GM12878 (cell line): ENCODE data around the gene CSF1. TPM values are rescaled to one million over a fixed set of nuclear protein-coding genes. Genes with fewer than 3 reads are reported as not detected.

Source experiments
- ATAC-seq: fragments of 200-7000 bp; cut with Tn5 transposase; 3 replicates; pipeline ENCODE4 v1.9.1; 2020; ENCODE audit warnings: mild to moderate bottlenecking, moderate library complexity
- BruUV-seq: library from RNA; stranded (reverse); fragments of 400-500 nt; replicated peaks from 2 replicates; lab custom pipeline; 2021; lab: Mats Ljungman, UMichigan
- CTCF ChIA-PET: fragments of 300-600 bp; sonication (Branson Sonifier 250); formaldehyde crosslinking; extraction: SDS; loops from one replicate; lab custom pipeline; 2021; ENCODE audit warnings: inconsistent platforms; lab: Yijun Ruan, JAX
- POLR2A ChIA-PET: fragments of 350-600 bp; formaldehyde crosslinking; extraction: SDS; loops from one replicate; lab custom pipeline; 2021; ENCODE audit warnings: inconsistent platforms; lab: Charles Lee
- RAD21 ChIA-PET: fragments of 300-600 bp; sonication (Branson Sonifier 250); formaldehyde crosslinking; loops from one replicate; lab custom pipeline; 2023; ENCODE audit warnings: antibody characterized with exemption; ENCODE audit not compliant: unreplicated experiment; lab: Charles Lee
- SMC1A ChIA-PET: fragments of 300-600 bp; sonication (Branson Sonifier 250); formaldehyde crosslinking; loops from one replicate; lab custom pipeline; 2023; ENCODE audit not compliant: unreplicated experiment, uncharacterized antibody; lab: Charles Lee
- DNase-seq: peaks from one replicate; pipeline ENCODE4 v3.0.0-alpha.2; 2011; ENCODE audit warnings: low read depth, low spot score
- FAIRE-seq: peaks from 3 replicates; lab custom pipeline; 2011; peaks lifted over from hg19 to GRCh38; lab: Jason Lieb, UNC
- H2AFZ ChIP-seq: 2 replicates; pipeline ENCODE4 v1.6.0; 2011; ENCODE audit warnings: low read depth, low read length, control low read depth; ENCODE audit not compliant: control insufficient read depth
- H3K27ac ChIP-seq: 2 replicates; pipeline ENCODE4 v1.5.1; 2011; ENCODE audit warnings: control low read depth; ENCODE audit not compliant: control insufficient read depth, insufficient read depth
- H3K27me3 ChIP-seq, 2 experiments: replicated peaks in 1 of 2; 2 replicates each; pipeline versions ENCODE4 v1.6.0 to v1.6.1; 2011; ENCODE audit warnings: low read length in 1 of 2; ENCODE audit not compliant: control insufficient read depth in 2 of 2, insufficient read depth in 2 of 2
- H3K36me3 ChIP-seq, 2 experiments: 2 replicates each; pipeline ENCODE4 v1.5.1; 2011; ENCODE audit warnings: low read length in 1 of 2; ENCODE audit not compliant: control insufficient read depth in 2 of 2, insufficient read depth in 2 of 2
- H3K4me1 ChIP-seq: 2 replicates; pipeline ENCODE4 v1.6.1; 2011; ENCODE audit warnings: mild to moderate bottlenecking, low read length, moderate library complexity, mixed read lengths; ENCODE audit not compliant: control insufficient read depth, insufficient read depth
- H3K4me2 ChIP-seq: 2 replicates; pipeline ENCODE4 v1.6.0; 2011; ENCODE audit warnings: control low read depth; ENCODE audit not compliant: control insufficient read depth, insufficient read depth
- H3K4me3 ChIP-seq: fragments of 200-600 bp; sonication (generic); 2 replicates; pipeline ENCODE4 v1.5.1; 2016
- H3K79me2 ChIP-seq: 2 replicates; pipeline ENCODE4 v1.6.0; 2011; ENCODE audit warnings: low read length; ENCODE audit not compliant: control insufficient read depth, insufficient read depth
- H3K9ac ChIP-seq: 2 replicates; pipeline ENCODE4 v1.8.0; 2011; ENCODE audit warnings: low read length, control low read depth, mixed read lengths; ENCODE audit not compliant: control insufficient read depth, insufficient read depth
- H3K9me3 ChIP-seq: replicated peaks from 3 replicates; pipeline ENCODE4 v1.5.1; 2011; ENCODE audit warnings: mild to moderate bottlenecking, low read length; ENCODE audit not compliant: control insufficient read depth, insufficient read depth
- H4K20me1 ChIP-seq: 2 replicates; pipeline ENCODE4 v1.6.0; 2011; ENCODE audit not compliant: control insufficient read depth, insufficient read depth
- CHD2 ChIP-seq: IDR thresholded peaks from 2 replicates; pipeline ENCODE4 v1.6.1; 2011; ENCODE audit warnings: low read depth, low read length, improper control_type of control experiment, borderline replicate concordance
- E2F8 ChIP-seq: fragments of 450-650 bp; IDR thresholded peaks from 2 replicates; pipeline ENCODE4 v1.6.1; 2018; ENCODE audit warnings: mild to moderate bottlenecking, low read depth, moderate library complexity; ENCODE audit not compliant: partially characterized antibody
- HCFC1 ChIP-seq: fragments of 150-350 bp; IDR thresholded peaks from 2 replicates; pipeline ENCODE4 v1.6.1; 2014; ENCODE audit warnings: low read length
- HDGF ChIP-seq: fragments of 450-650 bp; IDR thresholded peaks from 2 replicates; pipeline ENCODE4 v1.6.1; 2016; ENCODE audit warnings: antibody characterized with exemption
- JUNB ChIP-seq: IDR thresholded peaks from 2 replicates; pipeline ENCODE4 v1.6.1; 2016; ENCODE audit warnings: antibody characterized with exemption, mild to moderate bottlenecking
- MAX ChIP-seq: IDR thresholded peaks from 2 replicates; pipeline ENCODE4 v1.6.1; 2012; ENCODE audit warnings: low read depth, low read length, improper control_type of control experiment
- MEF2A ChIP-seq: IDR thresholded peaks from 2 replicates; pipeline ENCODE4 v1.6.1; 2011; ENCODE audit warnings: low read depth, mild to moderate bottlenecking, low read length, moderate library complexity; ENCODE audit not compliant: insufficient read depth
- MYC ChIP-seq: IDR thresholded peaks from 2 replicates; pipeline ENCODE4 v1.6.1; 2011; ENCODE audit warnings: mild to moderate bottlenecking, low read length, moderate library complexity, inconsistent platforms; ENCODE audit not compliant: insufficient read depth, insufficient replicate concordance, insufficient read length, severe bottlenecking
- NR2C2 ChIP-seq: IDR thresholded peaks from 2 replicates; pipeline ENCODE4 v1.6.1; 2011; ENCODE audit warnings: borderline replicate concordance, low read depth; ENCODE audit not compliant: control insufficient read depth, insufficient read length
- PBX3 ChIP-seq: IDR thresholded peaks from 2 replicates; pipeline ENCODE4 v1.6.1; 2011; ENCODE audit warnings: mild to moderate bottlenecking, low read depth, low read length, moderate library complexity; ENCODE audit not compliant: insufficient replicate concordance
- REST ChIP-seq: IDR thresholded peaks from 2 replicates; pipeline ENCODE4 v1.6.1; 2012; ENCODE audit warnings: mild to moderate bottlenecking, low read depth, low read length
- SMAD5 ChIP-seq: IDR thresholded peaks from 2 replicates; pipeline ENCODE4 v1.6.1; 2016; ENCODE audit warnings: antibody characterized with exemption, low read depth
- SMARCA5 ChIP-seq: fragments of 450-650 bp; IDR thresholded peaks from 2 replicates; pipeline ENCODE4 v1.6.1; 2017; ENCODE audit warnings: mild to moderate bottlenecking
- SRF ChIP-seq, 2 experiments: IDR thresholded peaks; 2 replicates each; pipeline ENCODE4 v1.6.1; 2011; ENCODE audit warnings: low read depth in 2 of 2, low read length in 2 of 2, mild to moderate bottlenecking in 1 of 2, moderate library complexity in 1 of 2
- TCF3 ChIP-seq: IDR thresholded peaks from 2 replicates; pipeline ENCODE4 v1.6.1; 2012; ENCODE audit warnings: low read depth, mild to moderate bottlenecking, low read length, borderline replicate concordance; ENCODE audit not compliant: insufficient read depth
- WGBS: methylation state at CpG from one replicate; pipeline ENCODE4 v1.1.6; 2016; ENCODE audit warnings: low lambda C conversion rate; ENCODE audit not compliant: insufficient replicate concordance, insufficient coverage; ENCODE audit errors: missing lambda C conversion rate; 5-methylcytosine and 5-hydroxymethylcytosine counted together
- in situ Hi-C: fragments of 300-500 bp; cut with MboI; formaldehyde crosslinking; loops from 9 replicates; pipeline ENCODE4 v1.14.3; 2018; ENCODE audit warnings: mixed read lengths
- intact Hi-C: fragments of 100-400 bp; cut with micrococcal nuclease; formaldehyde crosslinking; loops from one replicate; pipeline ENCODE4 v1.14.2; 2022; ENCODE audit not compliant: unreplicated experiment
- polyA plus RNA-seq, 11 experiments: library from polyadenylated mRNA; depleted of rRNA in 4 of 11; unstranded in 6 of 11; stranded (reverse) in 5 of 11; fragments of >200 nt; fragmentation: Nextera tagmentation in 4 of 11; fragmentation: Illumina TruSeq in 1 of 11; extraction: Ambion mirVana in 4 of 11; extraction: Trizol in 1 of 11; gene quantifications; 1 replicate in 1 of 11; 2 replicates in 10 of 11; pipeline versions ENCODE4 v1.2.1 to v1.2.3, GENCODE V29; 2011 to 2016; ENCODE audit warnings: inconsistent platforms in 2 of 11, missing spikeins in 2 of 11, low read depth in 1 of 11
- total RNA-seq, 4 experiments: library from RNA; depleted of rRNA in 3 of 4; stranded (reverse); fragments of >200 nt in 3 of 4; fragmentation: Illumina TruSeq in 1 of 4; extraction: Trizol in 1 of 4; gene quantifications; 2 replicates each; pipeline versions ENCODE4 v1.2.1 to v1.2.3, GENCODE V29; 2013 to 2021

Gene CSF1
- total and polyA plus RNA-seq, 10 of the 15 experiments (the other 5 are each of a cell fraction or from before 2014, with no cell fraction given), result 1.2 to 32.4 (median 13.0) TPM

GRCh38 chr1:109917051-109917767 lies 6.6 kb downstream of the CSF1 start:
- Histone ChIP-seq H3K9me3 (no peaks in the 10 kb centered on the region), H3K9ac (no peak overlapping the region), H4K20me1 (no peaks in the 10 kb centered on the region; the same call in 1 of the 2 replicates), H3K27me3 (no peaks in the 10 kb centered on the region), H3K27ac (no peak overlapping the region), H3K36me3 (peaks cover 9 to 25% of the 10 kb centered on the region in 2 experiments), H3K4me2 (no peak overlapping the region), H3K79me2 (peaks cover 27% of the 10 kb centered on the region), H2AFZ (no peak overlapping the region), H3K4me3 (no peak overlapping the region), H3K4me1 (no peaks in the 10 kb centered on the region; the same call in 1 of the 2 replicates)
- in situ Hi-C loops (no loop called here), intact Hi-C loops (no loop called here)
- DNase-seq (no peak), ATAC-seq (no peak), FAIRE-seq (no peak)
- no TSS peak for BruUV-seq
- SMC1A ChIA-PET, result interaction anchor here (0.9 to 1.2 kb wide), 4 partner anchors 22 to 126 kb away, joined by 3 read pairs; no protein-coding TSS in a partner anchor
- RAD21 ChIA-PET, result interaction anchor here (2.0 kb wide), 1 partner anchor 67 kb away, joined by 9 read pairs; the partner anchor contains the start of gene AHCYL1
- CTCF ChIA-PET, result interaction anchor here (0.7 to 1.7 kb wide), 4 partner anchors 40 to 189 kb away, joined by 3 to 8 read pairs (median 4); partner anchors contain the start of gene AHCYL1
- POLR2A ChIA-PET, result interaction anchor here (0.8 kb wide), 1 partner anchor 8 kb away, joined by 3 read pairs; no protein-coding TSS in a partner anchor
- WGBS, result 82% methylated on average over 9 of the region's 9 CpGs
- TF ChIP-seq CHD2, result no peak
- TF ChIP-seq JUNB, result no peak
- TF ChIP-seq TCF3, result 0 out of 2 replicates have a peak, but pooled peaks have one; percentile 36
- TF ChIP-seq MYC, result no peak
- no peak for TF ChIP-seq HDGF
- TF ChIP-seq SMARCA5, result no peak
- no peak for TF ChIP-seq HCFC1
- no peak for TF ChIP-seq REST
- peak; percentile 24 for TF ChIP-seq PBX3
- no peak for TF ChIP-seq MEF2A
- no peak for TF ChIP-seq NR2C2
- no peak for TF ChIP-seq MAX
- TF ChIP-seq SRF (IDR thresholded peaks at IDR 0.05; ENCODE audit: low read depth in 2 of 2, low read length in 2 of 2), result no peak
- TF ChIP-seq E2F8, result no peak
- TF ChIP-seq SMAD5, result no peak
